Activated T-helper 9 cell treated with anti-CD3 and anti-CD28 coated beads, Interleukin-2, amount 50 U/mL, for 16 hours (primary cell): ENCODE measurements around the gene CSKMT.
"Not testable (repeated sequence)": the region's sequence is repeated elsewhere in the genome, so short reads cannot be mapped to it uniquely, and the experiment has no call there.

Source experiments
- DNase-seq: peaks from one replicate; pipeline ENCODE4 v3.0.0-alpha.2; 2020; ENCODE audit warnings: low read depth

CSKMT gene

DNA sequence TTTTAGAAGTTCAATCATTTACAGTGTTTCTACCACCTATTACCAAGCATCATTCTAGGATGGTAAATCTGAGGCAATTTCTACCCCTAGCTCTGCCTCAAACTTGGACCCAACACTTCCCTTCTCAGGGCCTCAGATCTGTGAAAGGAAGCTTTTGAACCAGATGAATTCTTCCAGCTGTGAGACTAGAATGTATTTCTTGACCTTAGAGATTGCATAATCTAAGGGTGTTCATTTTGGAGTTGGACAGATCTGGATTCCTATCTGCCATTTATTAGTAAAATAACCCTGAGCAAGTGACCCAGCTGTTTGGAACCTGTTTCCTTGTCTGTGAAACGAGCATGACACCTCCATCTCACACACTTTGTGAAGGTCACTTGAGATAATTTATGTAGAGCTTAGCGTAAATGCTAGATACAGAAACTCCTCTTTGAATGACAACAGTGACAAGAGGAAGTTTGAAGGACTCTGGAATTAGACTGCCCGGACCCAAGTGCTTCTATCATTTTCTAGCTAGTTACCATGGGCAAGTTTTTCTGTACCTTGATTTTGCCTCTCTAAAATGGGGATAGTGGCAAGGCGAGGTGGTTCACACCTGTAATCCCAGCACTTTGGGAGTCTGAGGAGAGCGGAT lies 8.2 kb upstream of the CSKMT start:
- no peak for DNase-seq

DNA sequence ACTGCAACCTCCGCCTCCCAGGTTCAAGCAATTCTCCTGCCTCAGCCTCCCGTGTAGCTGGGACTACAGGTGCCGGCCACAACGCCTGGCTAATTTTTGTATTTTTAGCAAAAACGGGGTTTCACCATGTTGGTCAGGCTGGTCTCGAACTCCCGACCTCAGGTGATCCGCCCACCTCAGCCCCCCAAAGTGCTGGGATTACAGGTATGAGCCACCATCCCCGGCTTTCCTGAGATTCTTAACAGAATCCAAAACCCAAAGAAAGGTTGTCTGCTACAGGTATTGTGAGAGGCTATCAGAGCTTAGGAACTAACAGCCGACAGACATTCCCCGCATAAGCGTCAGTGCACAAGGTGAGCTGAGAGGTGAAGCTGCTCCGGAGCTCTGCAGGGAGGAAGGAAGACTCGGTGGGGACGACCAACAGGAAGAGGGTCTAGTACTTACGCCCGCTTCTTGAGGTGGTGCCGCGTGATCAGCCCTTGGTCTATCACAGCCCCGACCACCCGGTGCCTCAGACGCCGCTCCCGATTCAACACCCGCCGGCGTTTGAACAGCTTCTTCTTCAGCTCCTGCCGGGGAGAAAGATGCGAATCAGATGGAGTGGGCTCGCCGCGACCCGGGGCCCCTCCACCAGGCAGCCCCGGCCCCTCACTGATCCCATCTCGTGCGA lies 572 bp upstream of the CSKMT start:
- peak; percentile 36 for DNase-seq

DNA sequence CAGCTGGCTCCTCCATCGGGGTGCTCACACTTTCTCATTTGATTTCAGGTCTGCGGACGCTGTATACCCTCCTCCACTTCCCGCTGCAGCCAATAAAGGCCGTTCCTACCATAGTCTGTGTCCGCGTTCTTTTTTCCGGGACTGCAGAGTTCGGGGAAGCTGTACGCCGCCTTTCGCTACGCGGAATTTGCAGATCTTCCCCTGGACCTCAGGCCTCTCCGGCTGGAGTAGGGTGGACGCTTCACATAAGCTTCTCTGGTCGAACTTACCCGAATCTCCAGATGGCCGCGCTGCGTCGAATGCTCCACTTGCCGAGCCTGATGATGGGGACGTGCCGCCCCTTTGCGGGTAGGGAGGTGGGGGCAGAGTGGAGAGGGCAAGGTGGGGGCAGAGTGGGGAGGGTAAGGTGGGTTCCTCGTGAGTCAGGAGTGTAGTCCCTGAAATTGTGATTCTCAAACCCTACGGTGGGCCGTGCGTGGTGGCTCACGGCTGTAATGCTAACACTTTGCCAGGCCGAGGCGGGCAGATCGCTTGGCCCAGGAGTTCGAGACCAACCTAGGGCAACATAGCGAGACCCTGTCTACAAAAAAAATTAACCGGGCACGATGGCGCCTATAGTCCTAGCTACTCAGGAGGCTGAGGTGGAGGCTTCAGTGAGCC lies 617 bp downstream of the CSKMT start:
- peak; percentile 48 for DNase-seq

GRCh38 chr11:62666259-62666926 lies 1.3 kb downstream of the CSKMT start:
- no peak for DNase-seq

DNA sequence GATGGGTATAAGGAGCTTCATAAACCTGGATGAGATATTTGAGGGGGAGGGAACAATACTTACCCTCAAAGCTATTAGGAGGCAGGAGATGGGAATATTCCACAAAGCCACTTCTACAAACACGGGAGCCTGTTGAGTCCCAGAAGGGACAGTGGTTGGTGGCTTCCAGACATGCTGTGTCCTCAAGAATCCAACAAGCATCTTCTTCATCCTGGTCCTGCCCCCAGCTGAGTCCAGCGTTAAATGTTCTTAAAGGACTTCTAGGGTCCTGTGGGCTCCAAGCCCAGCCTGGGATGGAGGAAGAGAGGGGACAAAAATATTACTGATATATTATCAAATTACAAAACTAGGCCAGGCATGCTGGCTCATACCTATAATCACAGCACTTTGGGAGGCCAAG lies 2.3 kb downstream of the CSKMT start:
- no peak for DNase-seq

- no peak for DNase-seq
Measured at GRCh38 chr11:62669420-62670161, 4.5 kb downstream of the CSKMT start.

DNA sequence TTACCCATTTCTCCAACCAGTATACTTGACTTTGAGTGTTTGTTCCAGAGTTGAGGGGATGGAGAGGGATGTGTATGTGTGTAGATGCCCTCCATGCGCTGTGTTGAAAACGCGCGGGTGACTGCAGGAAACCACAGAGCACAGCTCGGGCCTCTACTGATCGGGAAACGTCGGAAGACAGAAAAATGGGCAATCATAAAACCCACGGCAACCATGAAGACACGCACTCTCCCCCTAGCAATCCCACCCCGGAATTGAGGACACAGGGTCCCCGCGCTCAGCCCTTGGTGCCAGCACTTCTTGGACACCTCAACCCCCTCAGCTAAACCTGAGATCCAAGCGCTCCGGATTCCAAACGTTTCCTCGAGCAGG lies 6.1 kb downstream of the CSKMT start:
- peak; percentile 24 for DNase-seq

DNA sequence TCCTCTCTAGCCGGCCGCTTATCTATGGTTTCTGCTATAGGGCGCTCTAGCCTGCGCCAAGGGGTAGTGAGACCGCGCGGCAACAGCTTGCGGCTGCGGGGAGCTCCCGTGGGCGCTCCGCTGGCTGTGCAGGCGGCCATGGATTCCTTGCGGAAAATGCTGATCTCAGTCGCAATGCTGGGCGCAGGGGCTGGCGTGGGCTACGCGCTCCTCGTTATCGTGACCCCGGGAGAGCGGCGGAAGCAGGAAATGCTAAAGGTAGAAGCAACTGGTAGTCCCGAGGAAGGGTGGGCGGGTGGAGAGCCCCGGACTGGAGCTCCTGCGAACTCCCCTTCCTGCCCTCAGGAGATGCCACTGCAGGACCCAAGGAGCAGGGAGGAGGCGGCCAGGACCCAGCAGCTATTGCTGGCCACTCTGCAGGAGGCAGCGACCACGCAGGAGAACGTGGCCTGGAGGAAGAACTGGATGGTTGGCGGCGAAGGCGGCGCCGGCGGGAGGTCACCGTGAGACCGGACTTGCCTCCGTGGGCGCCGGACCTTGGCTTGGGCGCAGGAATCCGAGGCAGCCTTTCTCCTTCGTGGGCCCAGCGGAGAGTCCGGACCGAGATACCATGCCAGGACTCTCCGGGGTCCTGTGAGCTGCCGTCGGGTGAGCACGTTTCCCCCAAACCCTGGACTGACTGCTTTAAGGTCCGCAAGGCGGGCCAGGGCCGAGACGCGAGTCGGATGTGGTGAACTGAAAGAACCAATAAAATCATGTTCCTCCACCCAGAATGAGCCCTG lies 6.7 kb downstream of the CSKMT start, which contains the start of the genes LBHD1 and UQCC3:
Gene LBHD1 (minus strand): TSS at position 660 of the 782 bp plus-strand sequence. CDS start 2,236 bp downstream, outside the sequence.
Gene UQCC3 (plus strand): TSS at position 66 of the 782 bp plus-strand sequence. CDS start 73 bp downstream, at position 139.
- peak; percentile 54 for DNase-seq

DNA sequence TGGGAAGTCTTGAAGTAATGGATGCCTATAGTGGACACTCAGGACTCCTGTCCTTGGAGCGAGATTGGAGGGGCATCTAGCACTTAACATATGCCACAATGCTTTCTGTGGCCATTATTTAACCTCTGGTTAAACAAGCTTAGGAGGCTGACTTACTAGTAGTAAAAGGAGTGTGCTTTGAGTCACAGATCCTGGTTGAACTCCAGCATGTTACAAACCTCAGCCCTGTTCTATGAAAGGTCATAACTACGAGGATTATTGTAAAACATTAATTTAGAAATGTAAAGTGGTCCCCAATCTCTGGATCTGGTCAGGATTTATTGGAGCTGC lies 8.0 kb downstream of the CSKMT start:
- no peak for DNase-seq

- not testable (repeated sequence) for DNase-seq
Measured at GRCh38 chr11:62675415-62675814, 10.3 kb downstream of the CSKMT start.

GRCh38 chr11:62676698-62677097 lies 11.6 kb downstream of the CSKMT start:
- DNase-seq: no peak

DNA sequence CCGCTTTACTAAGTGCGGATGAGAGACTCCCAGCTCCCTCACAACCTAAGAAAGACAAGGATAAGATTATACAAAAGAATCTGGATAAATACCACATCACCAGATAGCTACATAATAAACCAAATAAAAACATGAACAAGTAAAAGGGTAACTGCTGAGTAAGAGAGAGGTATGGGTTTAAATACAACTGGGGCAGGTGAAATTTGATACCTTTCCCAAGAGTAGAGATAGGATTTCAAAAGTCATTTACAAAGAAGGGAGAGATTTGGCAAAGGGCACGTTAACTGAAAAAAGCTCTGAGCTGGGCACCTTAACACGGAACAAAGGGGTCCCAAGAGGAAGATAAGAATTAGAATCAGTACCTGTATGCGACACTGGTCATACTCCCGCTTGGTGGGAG lies 12.0 kb downstream of the CSKMT start:
- no peak for DNase-seq

- no peak for DNase-seq
Measured at GRCh38 chr11:62677714-62678113, 12.6 kb downstream of the CSKMT start.

DNA sequence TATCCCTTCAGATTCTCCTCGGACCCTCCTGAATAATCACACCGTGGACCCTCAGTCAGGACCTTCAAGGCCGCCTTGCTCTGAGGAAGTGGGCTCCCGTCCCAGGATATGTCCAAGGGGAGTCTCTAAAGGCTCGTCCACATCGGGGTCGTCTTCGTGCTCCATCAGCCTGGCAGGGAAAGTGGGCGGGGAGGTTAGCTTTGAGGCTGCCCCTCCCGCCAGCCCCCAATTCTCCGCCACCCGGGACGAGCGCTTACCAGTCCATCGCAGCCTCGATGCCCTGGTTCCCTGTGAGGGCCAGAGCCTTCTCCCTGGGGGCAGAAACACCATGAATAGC lies 13.3 kb downstream of the CSKMT start:
- no peak for DNase-seq

GRCh38 chr11:62678770-62679696 lies 13.9 kb downstream of the CSKMT start, which contains the start of gene UBXN1:
UBXN1 (minus strand) TSS chr11:62679073; CDS start chr11:62678923, 150 bp downstream.
- peak; percentile 76 for DNase-seq

GRCh38 chr11:62680825-62681240 lies 15.7 kb downstream of the CSKMT start:
- DNase-seq: no peak

- no peak for DNase-seq
Measured at GRCh38 chr11:62682518-62682917, 17.4 kb downstream of the CSKMT start.

DNA sequence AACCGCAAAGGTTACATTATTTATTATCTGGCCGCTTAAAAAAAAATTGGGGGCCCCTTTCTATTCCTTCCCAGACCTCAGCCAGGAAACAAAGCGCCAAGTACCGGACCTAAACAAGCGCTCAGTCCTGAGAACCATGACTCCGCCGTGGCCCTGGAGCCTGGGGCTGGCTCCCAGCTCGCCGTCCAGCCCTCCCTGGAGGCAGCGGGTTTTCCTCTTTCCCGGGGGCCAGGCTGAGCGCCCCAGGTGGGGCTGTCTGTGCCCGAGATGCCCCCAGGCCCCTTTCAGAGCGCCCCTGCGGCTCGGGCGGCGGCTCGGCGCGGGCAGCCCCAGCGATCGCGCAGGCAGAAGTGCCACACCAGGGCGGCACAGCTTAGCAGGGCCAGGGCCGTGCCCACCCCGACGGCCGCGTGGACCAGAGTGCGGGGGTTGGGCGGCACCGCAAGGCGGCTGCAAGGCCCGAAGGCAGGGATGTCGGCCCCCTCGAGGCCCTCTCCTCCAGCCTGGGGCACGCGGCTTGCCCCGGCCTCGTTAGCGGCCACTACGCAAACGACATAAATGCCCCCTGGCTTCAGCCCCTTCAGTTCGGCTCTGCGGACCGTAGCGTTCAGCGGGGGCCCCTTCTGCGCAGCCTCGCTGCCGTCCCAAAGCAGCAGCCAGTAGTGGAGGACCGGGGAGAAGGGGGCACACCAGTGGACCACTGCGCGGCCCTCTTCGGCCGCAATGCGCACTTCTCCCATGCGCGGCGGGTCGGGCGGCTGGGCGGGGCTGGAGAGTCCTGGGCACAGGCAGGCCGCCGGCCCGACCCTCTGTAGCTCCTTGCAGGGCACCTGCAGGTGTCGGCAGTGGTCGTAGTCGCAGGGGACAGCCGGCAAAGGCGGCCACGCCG lies 22.6 kb downstream of the CSKMT start:
- no peak for DNase-seq

- no peak for DNase-seq
Measured at GRCh38 chr11:62688491-62688890, 23.4 kb downstream of the CSKMT start.
